Measurements from ENCODE around the gene OR10AG1.

OR10AG1 gene, protein sequence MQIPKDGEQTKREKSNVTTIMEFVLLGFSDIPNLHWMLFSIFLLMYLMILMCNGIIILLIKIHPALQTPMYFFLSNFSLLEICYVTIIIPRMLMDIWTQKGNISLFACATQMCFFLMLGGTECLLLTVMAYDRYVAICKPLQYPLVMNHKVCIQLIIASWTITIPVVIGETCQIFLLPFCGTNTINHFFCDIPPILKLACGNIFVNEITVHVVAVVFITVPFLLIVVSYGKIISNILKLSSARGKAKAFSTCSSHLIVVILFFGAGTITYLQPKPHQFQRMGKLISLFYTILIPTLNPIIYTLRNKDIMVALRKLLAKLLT

GRCh38 chr11:55969845-55970244 lies at the start of gene OR10AG1:
TSS of gene OR10AG1 (minus strand) at chr11:55969945. CDS start at chr11:55969907, 38 bp downstream.
- DNase-seq, result no peak

DNA sequence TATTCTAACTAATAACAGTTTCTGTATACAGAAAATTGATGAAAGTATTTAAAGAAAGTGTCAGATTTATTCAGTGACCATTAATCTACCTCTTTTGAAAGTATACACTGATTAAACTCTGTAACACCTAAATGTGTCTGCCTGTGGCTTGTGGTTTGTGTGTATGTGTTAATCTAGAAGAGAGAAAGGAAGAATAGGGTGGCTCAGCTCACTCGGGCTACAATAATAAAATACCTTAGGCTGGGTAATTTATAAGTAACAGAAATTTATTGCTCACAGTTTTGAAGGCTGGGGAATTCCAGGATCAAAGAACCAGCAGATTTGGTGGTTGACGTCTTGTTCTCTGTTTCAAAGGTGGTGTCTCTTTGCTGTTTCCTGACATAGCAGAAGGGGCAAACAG lies 44.1 kb upstream of the OR10AG1 start:
- DNase-seq, result no peak

DNA sequence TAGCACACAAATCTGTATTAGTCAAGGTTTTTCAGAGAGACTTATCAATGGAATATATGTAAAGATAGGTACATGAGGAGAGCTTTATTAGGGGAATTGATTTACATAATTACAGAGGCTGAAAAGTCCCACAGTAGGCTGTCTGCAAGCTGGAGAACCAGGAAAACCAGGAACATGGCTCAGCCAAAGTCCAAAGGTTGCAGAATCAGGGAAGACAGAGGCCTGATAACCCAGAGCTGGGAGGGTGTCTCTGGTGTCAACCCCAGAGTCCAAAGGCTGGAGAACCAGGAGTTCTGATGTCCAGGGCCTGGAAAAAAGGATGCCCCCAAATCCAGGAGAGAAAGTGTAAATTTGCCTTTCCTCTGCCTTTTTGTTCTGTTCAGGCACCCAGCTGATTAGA lies 41.0 kb upstream of the OR10AG1 start:
- no peak for DNase-seq

DNA sequence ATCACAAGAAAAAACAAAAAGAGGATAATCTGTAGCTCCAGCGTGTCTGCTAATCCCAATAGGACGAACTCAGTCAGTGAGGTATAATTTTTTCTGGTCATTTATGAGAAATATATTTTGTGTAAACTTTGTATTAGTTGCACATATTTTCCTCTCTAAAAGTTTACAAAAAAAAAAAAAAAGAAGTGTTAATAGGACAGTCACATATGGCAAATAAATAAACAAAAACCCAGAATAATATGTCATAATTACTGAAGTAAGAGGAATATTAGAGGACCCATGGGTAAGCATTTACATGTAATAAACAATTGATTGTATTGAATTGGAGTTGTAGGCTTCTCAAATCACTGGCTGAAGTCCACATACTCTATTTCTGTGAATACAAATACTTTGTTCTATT lies 24.8 kb upstream of the OR10AG1 start, which contains the start of gene OR5F1:
TSS of gene OR5F1 (minus strand) at position 101 of the 400 bp plus-strand sequence. CDS start at position 101, 0 bp downstream.
- DNase-seq, result no peak

GRCh38 chr11:55970935-55971334 lies 1.2 kb upstream of the OR10AG1 start:
- DNase-seq, result no peak

DNA sequence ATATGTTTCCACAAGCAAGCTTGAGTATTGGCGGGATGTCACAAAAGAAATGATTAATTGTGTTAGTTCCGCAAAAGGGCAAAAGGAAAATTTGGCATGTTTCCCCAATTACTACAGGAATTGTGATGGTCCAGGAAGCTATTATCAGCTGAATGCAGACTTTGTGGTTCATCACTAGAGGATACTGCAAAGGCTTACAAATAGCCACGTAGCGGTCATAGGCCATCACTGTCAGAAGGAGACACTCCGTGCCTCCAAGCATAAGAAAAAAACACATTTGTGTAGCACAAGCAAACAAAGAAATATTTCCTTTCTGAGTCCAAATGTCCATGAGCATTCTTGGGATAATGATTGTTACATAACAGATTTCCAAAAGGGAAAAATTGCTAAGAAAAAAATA lies 1.8 kb downstream of the OR10AG1 start:
- no peak for DNase-seq

- no peak for DNase-seq
These were observed 3.4 kb downstream of the OR10AG1 start for GRCh38 chr11:55966391-55966790.

GRCh38 chr11:55956521-55956920 lies 13.2 kb downstream of the OR10AG1 start:
- DNase-seq, result no peak

- no peak for DNase-seq
These were observed 20.4 kb downstream of the OR10AG1 start for GRCh38 chr11:55949330-55949729.

GRCh38 chr11:55942785-55943392 lies 26.9 kb downstream of the OR10AG1 start:
- DNase-seq, result no peak

DNA sequence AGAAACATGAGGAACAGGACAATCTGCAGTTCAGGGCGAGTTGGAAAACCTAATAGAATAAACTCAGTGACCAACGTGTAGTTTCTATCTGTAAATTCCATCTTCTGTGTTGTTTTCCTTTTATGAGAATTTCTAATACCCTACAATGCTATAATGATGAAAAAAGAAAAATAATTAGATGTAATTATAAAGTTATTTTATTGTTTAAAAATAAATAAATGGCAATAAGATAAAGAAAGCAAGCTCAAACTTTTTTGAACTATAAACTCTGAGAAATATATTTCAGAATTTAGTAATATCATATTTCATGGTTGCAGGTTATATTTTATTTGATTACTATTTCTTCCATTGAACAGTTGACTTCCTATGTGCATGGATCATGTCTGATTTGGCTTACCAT lies 33.4 kb downstream of the OR10AG1 start, which contains the start of gene OR5I1:
TSS of gene OR5I1 (minus strand) at position 101 of the 400 bp plus-strand sequence. CDS start at position 101, 0 bp downstream.
- DNase-seq, result no peak

DNA sequence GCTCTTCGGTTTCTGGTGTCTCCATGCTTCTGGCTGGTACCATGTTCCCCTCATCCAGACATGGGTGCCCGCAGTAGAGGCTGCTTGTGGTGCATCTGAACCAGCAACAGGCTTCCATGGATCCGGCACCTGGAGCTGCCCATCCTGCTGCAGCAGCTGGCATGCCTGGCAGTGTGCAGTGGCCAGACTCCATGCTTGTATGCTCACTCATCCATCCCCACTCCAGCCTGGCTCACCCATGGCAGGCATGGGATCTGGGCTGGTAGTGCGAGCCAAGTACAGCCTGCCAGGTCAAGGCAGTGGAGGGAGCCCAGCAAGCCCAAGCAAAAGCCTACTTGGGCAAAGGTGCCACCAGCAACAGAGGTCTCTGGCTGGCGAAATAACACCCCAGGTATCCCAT lies 49.2 kb downstream of the OR10AG1 start:
- no peak for DNase-seq

All from CD4-positive, alpha-beta T cell treated with Interleukin-17A for 4 hours (primary cell).